Measurements from ENCODE around the gene ANXA8L1.
"Not testable (repeated sequence)": the region's sequence is repeated elsewhere in the genome, so short reads cannot be mapped to it uniquely, and the experiment has no call there.

DNA sequence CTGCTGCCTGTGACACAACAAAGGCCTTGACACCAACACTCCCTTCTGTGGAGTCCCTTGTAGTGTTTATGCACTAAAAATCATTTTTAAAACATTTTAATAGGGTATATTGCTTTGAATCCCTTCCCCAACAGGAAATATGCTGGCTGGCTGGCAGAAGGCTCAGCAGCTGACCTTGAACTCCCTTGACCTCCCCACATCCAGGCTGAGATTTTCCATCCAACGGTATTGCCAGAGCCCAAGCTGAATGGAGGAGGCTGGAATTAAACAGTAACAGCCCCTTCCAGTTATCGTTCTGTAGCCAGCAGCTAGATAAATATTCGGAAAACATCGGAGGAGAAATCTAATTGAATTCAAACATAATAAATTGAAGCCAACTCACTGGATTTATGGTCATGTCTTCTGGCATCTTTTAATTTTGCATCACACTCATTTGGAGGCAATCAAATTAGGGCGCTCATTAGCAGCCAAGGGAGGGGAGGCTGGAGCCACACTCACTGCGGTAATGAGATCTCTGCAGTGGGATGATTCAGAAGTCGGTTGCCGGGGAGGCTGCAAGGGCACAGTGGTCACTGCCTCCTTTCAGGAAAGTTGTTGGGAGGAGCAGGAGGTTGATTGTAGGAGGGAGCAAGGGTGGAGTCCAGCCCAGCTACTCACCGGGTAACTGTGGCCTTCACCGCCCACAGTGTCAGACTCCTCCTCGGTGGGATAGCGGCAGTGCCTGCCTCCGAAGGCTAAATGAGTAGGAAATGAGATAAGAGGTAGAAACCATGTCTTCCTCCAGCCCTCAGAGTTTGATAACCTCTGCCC, 44.2 kb downstream of the ANXA8L1 start:
- not testable (repeated sequence) for TF ChIP-seq CTCF, POLR2AphosphoS5 (IDR thresholded peaks at IDR 0.05)
